Keratinocyte (primary cell): ENCODE results near the gene VAMP8.

Experiments used
- EZH2 ChIP-seq: IDR thresholded peaks from one replicate; pipeline ENCODE4 v1.6.1; 2012; ENCODE audit warnings: inconsistent platforms, mild to moderate bottlenecking, low read length, moderate library complexity
- TF ChIP-seq, protein P1 (sequence below), 3 experiments: IDR thresholded peaks in 1 of 3; conservative IDR thresholded peaks in 1 of 3; optimal IDR thresholded peaks in 1 of 3; 2 replicates in 2 of 3; 3 replicates in 1 of 3; pipeline versions ENCODE3 to v1.5.1; 2011; ENCODE audit warnings: low read length in 3 of 3, mild to moderate bottlenecking in 3 of 3, moderate library complexity in 2 of 3, control low read depth in 1 of 3, inconsistent platforms in 1 of 3; ENCODE audit not compliant: insufficient read depth in 2 of 3; ENCODE audit errors: extremely low read depth in 1 of 3

GRCh38 chr2:85623991-85624390, 46.6 kb downstream of the VAMP8 start:
- TF ChIP-seq, protein P1, sequence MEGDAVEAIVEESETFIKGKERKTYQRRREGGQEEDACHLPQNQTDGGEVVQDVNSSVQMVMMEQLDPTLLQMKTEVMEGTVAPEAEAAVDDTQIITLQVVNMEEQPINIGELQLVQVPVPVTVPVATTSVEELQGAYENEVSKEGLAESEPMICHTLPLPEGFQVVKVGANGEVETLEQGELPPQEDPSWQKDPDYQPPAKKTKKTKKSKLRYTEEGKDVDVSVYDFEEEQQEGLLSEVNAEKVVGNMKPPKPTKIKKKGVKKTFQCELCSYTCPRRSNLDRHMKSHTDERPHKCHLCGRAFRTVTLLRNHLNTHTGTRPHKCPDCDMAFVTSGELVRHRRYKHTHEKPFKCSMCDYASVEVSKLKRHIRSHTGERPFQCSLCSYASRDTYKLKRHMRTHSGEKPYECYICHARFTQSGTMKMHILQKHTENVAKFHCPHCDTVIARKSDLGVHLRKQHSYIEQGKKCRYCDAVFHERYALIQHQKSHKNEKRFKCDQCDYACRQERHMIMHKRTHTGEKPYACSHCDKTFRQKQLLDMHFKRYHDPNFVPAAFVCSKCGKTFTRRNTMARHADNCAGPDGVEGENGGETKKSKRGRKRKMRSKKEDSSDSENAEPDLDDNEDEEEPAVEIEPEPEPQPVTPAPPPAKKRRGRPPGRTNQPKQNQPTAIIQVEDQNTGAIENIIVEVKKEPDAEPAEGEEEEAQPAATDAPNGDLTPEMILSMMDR (optimal IDR thresholded peaks at IDR 0.05 in 1 of 3, IDR thresholded peaks at IDR 0.05 in 1 of 3, conservative IDR thresholded peaks at IDR 0.05 in 1 of 3; ENCODE audit: extremely low read depth in 1 of 3, insufficient read depth in 2 of 3, low read length in 3 of 3), result no peak
- no peak for TF ChIP-seq EZH2
